GM12875 (cell line): Measurements from ENCODE around the gene NR3C2.

Source experiments
- H3K4me3 ChIP-seq: one replicate; pipeline ENCODE4 v1.5.1; 2011; ENCODE audit warnings: low read depth, low read length, control low read depth
- CTCF ChIP-seq: IDR thresholded peaks from 2 replicates; pipeline ENCODE4 v1.5.1; 2011; ENCODE audit warnings: low read depth, mild to moderate bottlenecking, control low read depth, inconsistent platforms, low read length, moderate library complexity, borderline replicate concordance; ENCODE audit not compliant: insufficient read depth

NR3C2 gene

DNA sequence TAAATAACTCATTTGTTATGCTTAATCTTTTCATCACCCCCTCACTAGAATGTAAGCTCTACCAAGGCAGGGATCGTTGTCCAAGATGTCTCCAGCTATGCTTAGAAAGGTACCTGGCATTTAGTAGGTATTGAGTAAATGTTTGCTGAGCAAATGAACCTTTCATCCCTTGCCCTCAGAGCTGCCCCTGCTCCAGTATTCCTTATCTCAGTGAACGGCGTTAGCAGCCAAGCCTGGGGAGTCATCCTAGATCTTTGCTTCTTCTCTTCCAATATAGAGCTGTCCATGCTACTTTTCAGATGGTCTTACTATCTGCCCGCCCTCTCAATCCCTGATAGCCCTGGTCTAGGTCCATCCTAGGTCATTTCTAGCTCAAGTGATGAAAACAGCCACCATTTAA lies 188.4 kb downstream of the NR3C2 start:
- no peak for TF ChIP-seq CTCF
- H3K4me3 ChIP-seq: no peak overlapping the region

DNA sequence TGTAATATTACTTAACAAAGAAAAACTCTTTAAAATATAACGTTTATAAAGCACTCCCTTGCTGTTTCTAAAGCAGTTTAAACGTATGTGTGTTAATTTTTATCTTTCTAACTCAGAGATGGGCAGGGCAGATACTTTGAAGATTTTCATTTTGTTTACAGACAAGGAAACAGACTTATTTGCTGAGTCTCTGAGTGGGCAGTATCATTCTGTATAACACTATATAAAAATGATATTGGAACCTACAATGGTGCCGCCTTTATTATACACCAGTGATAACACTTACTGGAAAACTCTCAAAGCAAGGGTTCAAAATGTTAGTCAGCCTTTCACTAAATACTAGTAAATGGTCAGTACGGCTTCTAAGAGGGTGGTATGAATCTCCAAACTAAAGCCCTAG lies 193.4 kb downstream of the NR3C2 start:
- TF ChIP-seq CTCF: no peak
- no peak overlapping the region for H3K4me3 ChIP-seq

DNA sequence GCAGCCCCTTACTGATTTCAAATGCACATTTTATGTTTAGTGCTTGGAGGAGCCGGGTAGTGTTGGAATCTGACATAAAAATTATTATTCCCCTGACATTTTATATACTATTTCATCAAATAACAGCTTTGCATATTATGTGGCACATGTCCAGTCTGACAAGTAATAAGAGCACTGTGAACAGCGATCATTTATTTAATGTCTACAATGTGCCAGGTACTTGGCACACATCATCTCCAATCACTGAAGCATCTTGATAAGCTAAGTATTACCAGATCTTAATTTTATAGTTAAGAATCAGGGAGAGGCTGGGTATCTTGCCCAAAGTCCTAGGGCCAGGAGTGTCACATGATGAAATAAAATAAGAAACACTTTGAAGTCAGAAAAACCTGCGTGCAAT lies 197.2 kb downstream of the NR3C2 start:
- TF ChIP-seq CTCF: no peak
- no peak overlapping the region for H3K4me3 ChIP-seq

DNA sequence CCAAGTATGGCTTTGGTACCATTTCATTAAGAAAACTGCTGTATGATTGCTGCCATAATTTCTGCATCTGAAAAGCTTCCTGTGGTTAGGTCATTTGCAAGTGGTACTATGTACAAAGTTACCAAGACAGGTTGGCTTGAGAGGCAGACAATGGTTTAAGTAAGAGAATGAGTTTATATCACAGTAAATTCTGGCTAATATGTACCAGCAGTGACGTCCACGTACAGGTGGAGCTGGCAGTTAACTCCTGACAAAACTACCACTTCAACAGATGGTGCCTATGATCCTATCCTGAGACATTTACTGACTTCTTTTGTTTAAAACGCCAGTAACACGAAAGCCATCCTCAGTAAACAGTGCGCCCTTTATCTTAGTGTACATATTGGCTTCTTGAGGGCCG lies 198.4 kb downstream of the NR3C2 start:
- no peak for TF ChIP-seq CTCF
- no peak overlapping the region for H3K4me3 ChIP-seq

- no peak for TF ChIP-seq CTCF
Measured at GRCh38 chr4:148240241-148240640, 202.0 kb downstream of the NR3C2 start.

DNA sequence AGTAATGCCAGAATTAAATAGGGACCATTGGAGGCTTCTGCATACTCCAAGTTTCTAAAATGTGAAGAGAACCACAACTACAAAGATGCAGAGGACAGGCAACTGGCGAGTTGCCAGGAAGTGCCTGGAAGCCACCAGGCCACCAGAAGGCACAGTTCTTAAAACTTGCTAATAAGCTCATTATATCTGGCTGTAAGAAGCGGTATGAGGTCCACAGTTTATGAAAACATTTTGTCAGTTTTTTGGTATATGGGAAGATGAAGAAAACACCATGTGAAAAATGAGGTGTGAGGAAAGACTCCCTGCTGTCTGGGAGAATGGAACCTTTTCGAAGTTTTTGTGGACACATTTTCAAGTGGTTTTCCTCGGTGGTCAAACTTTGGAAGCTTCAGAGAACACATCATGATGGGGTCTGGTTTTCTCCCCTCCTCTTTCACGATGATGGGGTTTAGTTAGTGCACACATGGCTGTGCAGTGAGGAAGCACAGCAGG lies 202.7 kb downstream of the NR3C2 start:
- TF ChIP-seq CTCF: no peak

More at GRCh38 chr4:148240241-148240640, 202.0 kb downstream of the NR3C2 start:
- H3K4me3 ChIP-seq: no peak overlapping the region

GRCh38 chr4:148238811-148239493 lies 203.3 kb downstream of the NR3C2 start:
- no peak overlapping the region for H3K4me3 ChIP-seq
- no peak for TF ChIP-seq CTCF

More for the DNA sequence above, 202.7 kb downstream of the NR3C2 start:
- H3K4me3 ChIP-seq: no peak overlapping the region
